Endothelial cell of umbilical vein (primary cell): ENCODE data around the gene CAMKK2. TPM values are rescaled to one million over a fixed set of nuclear protein-coding genes. Genes with fewer than 3 reads are reported as not detected.

Source experiments
- BruUV-seq: library from RNA; stranded (reverse); fragments of 400-500 nt; replicated peaks from 2 replicates; lab custom pipeline; 2021; lab: Mats Ljungman, UMichigan
- CTCF ChIA-PET: fragments of 300-600, 350-600 bp; sonication (Branson Sonifier 250); formaldehyde crosslinking; loops from one replicate; lab custom pipeline; 2021; ENCODE audit warnings: antibody characterized with exemption, inconsistent platforms; lab: Charles Lee
- POLR2A ChIA-PET: fragments of 300-600, 350-600 bp; sonication (Branson Sonifier 250); formaldehyde crosslinking; loops from one replicate; lab custom pipeline; 2021; ENCODE audit warnings: antibody characterized with exemption, inconsistent platforms; lab: Charles Lee
- DNase-seq: peaks from one replicate; pipeline ENCODE4 v3.0.0-alpha.2; 2011; ENCODE audit warnings: low read depth, low spot score
- FAIRE-seq: peaks from 2 replicates; lab custom pipeline; 2011; peaks lifted over from hg19 to GRCh38; lab: Jason Lieb, UNC
- H2AFZ ChIP-seq: 2 replicates; pipeline ENCODE4 v1.6.0; 2012; ENCODE audit warnings: low read depth, low read length, control low read depth, inconsistent platforms
- H3K27ac ChIP-seq: 2 replicates; pipeline ENCODE4 v1.5.1; 2011; ENCODE audit warnings: low read depth, mild to moderate bottlenecking, control low read depth, low read length, moderate library complexity; ENCODE audit not compliant: insufficient read depth
- H3K27me3 ChIP-seq, 2 experiments: 2 replicates each; pipeline versions ENCODE4 v1.6.0 to v1.6.1; 2011; ENCODE audit warnings: low read length in 2 of 2, mixed read lengths in 1 of 2; ENCODE audit not compliant: control insufficient read depth in 2 of 2, insufficient read depth in 2 of 2
- H3K36me3 ChIP-seq, 2 experiments: 2 replicates in 1 of 2; 3 replicates in 1 of 2; pipeline ENCODE4 v1.5.1; 2011; ENCODE audit warnings: low read length in 2 of 2, mild to moderate bottlenecking in 1 of 2, moderate library complexity in 1 of 2; ENCODE audit not compliant: control insufficient read depth in 2 of 2, insufficient read depth in 2 of 2; ENCODE audit errors: extremely low read depth in 1 of 2
- H3K4me1 ChIP-seq: 3 replicates; pipeline ENCODE4 v1.5.1; 2011; ENCODE audit warnings: mild to moderate bottlenecking, low read length; ENCODE audit not compliant: control insufficient read depth, insufficient read depth; ENCODE audit errors: extremely low read depth
- H3K4me2 ChIP-seq: 2 replicates; pipeline ENCODE4 v1.6.1; 2011; ENCODE audit warnings: low read length, control low read depth, mixed read lengths; ENCODE audit not compliant: insufficient read depth
- H3K4me3 ChIP-seq, 3 experiments: fragments of 200-600 bp in 1 of 3; sonication (generic), shearing (Covaris generic) in 1 of 3; replicated peaks in 1 of 3; 2 replicates each; pipeline ENCODE4 v1.5.1; 2011 to 2016; ENCODE audit warnings: control low read depth in 3 of 3, low read length in 3 of 3, mild to moderate bottlenecking in 2 of 3, inconsistent platforms in 1 of 3, low read depth in 1 of 3, moderate library complexity in 1 of 3; ENCODE audit not compliant: insufficient read depth in 1 of 3
- H3K79me2 ChIP-seq: 2 replicates; pipeline ENCODE4 v1.6.0; 2012; ENCODE audit warnings: low read length, inconsistent platforms; ENCODE audit not compliant: control insufficient read depth, insufficient read depth
- H3K9ac ChIP-seq: replicated peaks from 2 replicates; pipeline ENCODE3; 2011; ENCODE audit warnings: low read length, control low read depth; ENCODE audit not compliant: insufficient read depth; ENCODE audit errors: extremely low read depth
- H3K9me1 ChIP-seq: replicated peaks from 3 replicates; pipeline ENCODE4 v1.6.0; 2011; ENCODE audit warnings: mild to moderate bottlenecking, low read length; ENCODE audit not compliant: control insufficient read depth, insufficient read depth; ENCODE audit errors: extremely low read depth
- H3K9me3 ChIP-seq: replicated peaks from 2 replicates; pipeline ENCODE4 v1.5.1; 2012; ENCODE audit warnings: low read length, inconsistent platforms; ENCODE audit not compliant: control insufficient read depth, insufficient read depth
- H4K20me1 ChIP-seq: replicated peaks from 2 replicates; pipeline ENCODE3; 2011; ENCODE audit warnings: mild to moderate bottlenecking, low read length; ENCODE audit not compliant: control insufficient read depth, insufficient read depth; ENCODE audit errors: extremely low read depth
- CTCF ChIP-seq, 2 donors: IDR thresholded peaks; 1 replicate in 1 of 2; 2 replicates in 1 of 2; pipeline ENCODE4 v1.5.1; 2011; ENCODE audit warnings: low read length in 2 of 2, mild to moderate bottlenecking in 2 of 2, moderate library complexity in 2 of 2, control low read depth in 1 of 2, inconsistent platforms in 1 of 2, low read depth in 1 of 2; ENCODE audit not compliant: insufficient read depth in 1 of 2; ENCODE audit errors: extremely low read depth in 1 of 2
- EZH2 ChIP-seq: IDR thresholded peaks from 2 replicates; pipeline ENCODE4 v1.6.1; 2012; ENCODE audit warnings: borderline replicate concordance, low read depth, mild to moderate bottlenecking, moderate library complexity, low read length, inconsistent platforms; ENCODE audit not compliant: severe bottlenecking
- FOS ChIP-seq: IDR thresholded peaks from 2 replicates; pipeline ENCODE4 v1.6.1; 2011; ENCODE audit warnings: mild to moderate bottlenecking, low read length, moderate library complexity, borderline replicate concordance; ENCODE audit not compliant: insufficient read depth
- GATA2 ChIP-seq: IDR thresholded peaks from 2 replicates; pipeline ENCODE4 v1.7.0; 2011; ENCODE audit warnings: low read depth, mild to moderate bottlenecking, moderate library complexity, mixed read lengths, low read length; ENCODE audit not compliant: insufficient read length, insufficient read depth
- JUN ChIP-seq: IDR thresholded peaks from 2 replicates; pipeline ENCODE4 v1.6.1; 2011; ENCODE audit warnings: borderline replicate concordance, low read depth; ENCODE audit not compliant: insufficient read length, insufficient read depth
- MAX ChIP-seq: IDR thresholded peaks from 2 replicates; pipeline ENCODE4 v1.6.1; 2011; ENCODE audit not compliant: insufficient read depth, insufficient read length
- MYC ChIP-seq: IDR thresholded peaks from one replicate; pipeline ENCODE4 v1.6.1; 2011; ENCODE audit warnings: mild to moderate bottlenecking, low read depth, low read length
- POLR2A ChIP-seq: IDR thresholded peaks from 2 replicates; pipeline ENCODE4 v1.6.1; 2012; ENCODE audit warnings: low read depth, mild to moderate bottlenecking, control low read depth, low read length
- POLR2AphosphoS5 ChIP-seq: IDR thresholded peaks from 2 replicates; pipeline ENCODE4 v1.6.1; 2012; ENCODE audit warnings: low read depth, mild to moderate bottlenecking, control low read depth, low read length, moderate library complexity; ENCODE audit not compliant: insufficient read depth
- dilution Hi-C: fragments of 300-500 bp; cut with MboI; formaldehyde crosslinking; loops from one replicate; pipeline ENCODE4 v1.15.0; 2019; ENCODE audit warnings: low sequenced_read_pairs; ENCODE audit not compliant: extremely low pct_ligation_motif_present
- intact Hi-C: fragments of 100-400 bp; cut with micrococcal nuclease; formaldehyde crosslinking; loops from one replicate; pipeline ENCODE4 v1.10.0; 2022
- polyA plus RNA-seq, 4 experiments: library from polyadenylated mRNA; depleted of rRNA in 3 of 4; stranded (reverse) in 3 of 4; unstranded in 1 of 4; fragments of >200 nt; gene quantifications; 2 replicates each; pipeline versions ENCODE4 v1.2.1 to v1.2.3, GENCODE V29; 2011 to 2012; ENCODE audit warnings: missing spikeins in 1 of 4
- total RNA-seq: library from RNA; stranded (reverse); gene quantifications from 2 replicates; pipeline ENCODE4 v1.2.3, GENCODE V29; 2021

CAMKK2 gene
- total and polyA plus RNA-seq, 2 donors (not counting 3 experiments of a cell fraction or from before 2014, with no cell fraction given): 32.5 to 45.0 TPM

- intact Hi-C loops (no loop called here), dilution Hi-C loops (no loop called here)
- Histone ChIP-seq H3K4me1 (no peaks in the 10 kb centered on the region), H4K20me1 (no peaks in the 10 kb centered on the region), H3K36me3 (peaks cover 19 to 21% of the 10 kb centered on the region in 2 experiments), H3K4me2 (no peak overlapping the region), H3K79me2 (peaks cover 11% of the 10 kb centered on the region), H3K9me1 (no peaks in the 10 kb centered on the region), H3K27ac (no peak overlapping the region), H2AFZ (no peak overlapping the region), H3K9me3 (no peaks in the 10 kb centered on the region), H3K4me3 (no peak overlapping the region), H3K9ac (no peak overlapping the region), H3K27me3 (no peaks in the 10 kb centered on the region)
- no peak for FAIRE-seq
- no peak for DNase-seq
- no peak for TF ChIP-seq POLR2A
- TF ChIP-seq CTCF (IDR thresholded peaks at IDR 0.05; ENCODE audit: extremely low read depth in 1 of 2, insufficient read depth in 1 of 2, low read depth in 1 of 2, low read length in 2 of 2): no peak
- TF ChIP-seq EZH2: no peak
- TF ChIP-seq POLR2AphosphoS5: no peak
- TF ChIP-seq FOS: no peak
- TF ChIP-seq GATA2: no peak
- TF ChIP-seq JUN: no peak
- TF ChIP-seq MAX: no peak
- TF ChIP-seq MYC: no peak
- POLR2A ChIA-PET: no interaction called here
- no TSS peak for BruUV-seq
- CTCF ChIA-PET: no interaction called here
Observed at GRCh38 chr12:121344506-121344905, 48.0 kb upstream of the CAMKK2 start.
